K562 (cell line): ENCODE data around the gene GGT5. TPM values are rescaled to one million over a fixed set of nuclear protein-coding genes. Genes with fewer than 3 reads are reported as not detected.
A peak's percentile ranks its signal among the peaks of the same experiment; 100 is the strongest.

Source experiments
- AFF4 ChIP-seq: sonication (generic); formaldehyde crosslinking; IDR thresholded peaks from 2 replicates; pipeline ENCODE4 v1.8.0; 2023; ENCODE audit warnings: mild to moderate bottlenecking, missing genetic modification reagents
- CCNT2 ChIP-seq: IDR thresholded peaks from 2 replicates; pipeline ENCODE4 v1.6.1; 2011; ENCODE audit warnings: borderline replicate concordance, low read depth, mild to moderate bottlenecking, moderate library complexity, mixed read lengths, low read length; ENCODE audit not compliant: insufficient read length; ENCODE audit errors: extremely low read depth
- CREB3L1 ChIP-seq: fragments of 450-650 bp; IDR thresholded peaks from 2 replicates; pipeline ENCODE4 v1.6.1; 2014; ENCODE audit warnings: low read depth, mild to moderate bottlenecking, moderate library complexity, borderline replicate concordance
- CTBP1 ChIP-seq: fragments of 450-650 bp; IDR thresholded peaks from 2 replicates; pipeline ENCODE4 v1.6.1; 2016; ENCODE audit warnings: borderline replicate concordance
- CXXC5 ChIP-seq: fragments of 250-450 bp; sonication (Bioruptor Pico); IDR thresholded peaks from 2 replicates; pipeline ENCODE4 v1.8.0; 2022; ENCODE audit warnings: inconsistent platforms, mild to moderate bottlenecking, moderate library complexity
- ETV5 ChIP-seq: sonication (generic); formaldehyde crosslinking; IDR thresholded peaks from 2 replicates; pipeline ENCODE4 v1.4.0; 2020; ENCODE audit warnings: low read depth, mild to moderate bottlenecking, missing genetic modification reagents
- ID3 ChIP-seq, 2 experiments: fragments of 250-450 bp in 1 of 2; fragments of 450-650 bp in 1 of 2; sonication (Bioruptor Pico) in 1 of 2; IDR thresholded peaks; 2 replicates each; pipeline versions ENCODE4 v1.6.1 to v1.8.0; 2016 to 2021; ENCODE audit warnings: mild to moderate bottlenecking in 2 of 2, moderate library complexity in 2 of 2, missing compliant biosample characterization in 1 of 2, missing genetic modification characterization in 1 of 2
- NFXL1 ChIP-seq: fragments of 450-650 bp; formaldehyde crosslinking; IDR thresholded peaks from 2 replicates; pipeline ENCODE4 v1.4.0; 2021; ENCODE audit warnings: mild to moderate bottlenecking
- NR2C2 ChIP-seq, 2 experiments: fragments of 200-800 bp in 1 of 2; sonication (Bioruptor generic) in 1 of 2; sonication (generic) in 1 of 2; formaldehyde crosslinking in 1 of 2; IDR thresholded peaks; 2 replicates each; pipeline versions ENCODE4 v1.6.1 to v1.8.0; 2016 to 2022; ENCODE audit warnings: mild to moderate bottlenecking in 1 of 2, missing compliant biosample characterization in 1 of 2, missing genetic modification characterization in 1 of 2, missing genetic modification reagents in 1 of 2
- TAF9B ChIP-seq: fragments of 450-650 bp; IDR thresholded peaks from 2 replicates; pipeline ENCODE4 v1.6.1; 2018; ENCODE audit warnings: mild to moderate bottlenecking; ENCODE audit not compliant: partially characterized antibody
- UBTF ChIP-seq, 2 experiments: IDR thresholded peaks; 2 replicates each; pipeline ENCODE4 v1.6.1; 2012; ENCODE audit warnings: improper control_type of control experiment in 2 of 2, low read depth in 2 of 2, low read length in 2 of 2, borderline replicate concordance in 1 of 2
- ZBTB1 ChIP-seq: sonication (generic); formaldehyde crosslinking; IDR thresholded peaks from 2 replicates; pipeline ENCODE4 v1.8.1; 2023; ENCODE audit warnings: missing genetic modification reagents, low read depth, mild to moderate bottlenecking, borderline replicate concordance
- ZFX ChIP-seq: sonication (generic); formaldehyde crosslinking; IDR thresholded peaks from 2 replicates; pipeline ENCODE4 v1.8.0; 2022; ENCODE audit warnings: mild to moderate bottlenecking, missing genetic modification reagents, moderate library complexity
- ZNF830 ChIP-seq: fragments of 250-450 bp; sonication (Bioruptor Pico); IDR thresholded peaks from 2 replicates; pipeline ENCODE4 v1.5.0; 2021; ENCODE audit warnings: mild to moderate bottlenecking
- polyA plus RNA-seq, 8 experiments: library from polyadenylated mRNA; depleted of rRNA in 4 of 8; stranded (reverse) in 5 of 8; unstranded in 3 of 8; fragments of >200 nt; fragmentation: Nextera tagmentation in 2 of 8; fragmentation: Illumina TruSeq in 1 of 8; extraction: Ambion mirVana in 2 of 8; extraction: Trizol in 1 of 8; gene quantifications; 2 replicates each; pipeline versions ENCODE4 v1.2.1 to v1.2.3, GENCODE V29; 2011 to 2014; ENCODE audit warnings: inconsistent platforms in 1 of 8, missing spikeins in 1 of 8
- total RNA-seq, 7 experiments: library from RNA; depleted of rRNA in 6 of 7; stranded (reverse); fragments of >200 nt in 6 of 7; fragmentation: Illumina TruSeq in 2 of 7; extraction: Trizol in 2 of 7; gene quantifications; 2 replicates each; pipeline versions ENCODE4 v1.2.1 to v1.2.3, GENCODE V29; 2011 to 2021; ENCODE audit warnings: low replicate concordance in 1 of 7

The GGT5 gene
- total and polyA plus RNA-seq, 9 of the 15 experiments (the other 6 are each of a cell fraction or from before 2014, with no cell fraction given) = 0.07 to 0.69 (median 0.18) TPM; not detected in 4

GRCh38 chr22:24270556-24271385, 25.9 kb upstream of the GGT5 start, which contains the start of gene SPECC1L (continued):
- no peak for TF ChIP-seq ID3 (CRISPR knock-in tag; IDR thresholded peaks at IDR 0.05)
- TF ChIP-seq ID3 (tag; IDR thresholded peaks at IDR 0.05) = 0 out of 2 replicates have a peak, but pooled peaks have one; percentile 27
- TF ChIP-seq CCNT2 = peak; percentile 83
- peak; percentile 95 for TF ChIP-seq ZFX (CRISPR knock-in tag)
- TF ChIP-seq CREB3L1 = peak; percentile 19; the same call in 1 of the 2 replicates
- TF ChIP-seq CTBP1 = peak; percentile 59
- no peak for TF ChIP-seq TAF9B
- peak; percentile 82; the same call in 1 of the 2 replicates for TF ChIP-seq ZBTB1 (CRISPR knock-in tag)
- TF ChIP-seq NFXL1 = no peak
- no peak for TF ChIP-seq ETV5 (CRISPR knock-in tag)
- TF ChIP-seq CXXC5 = peak; percentile 80
- peak; percentile 12; the same call in 1 of the 2 replicates for TF ChIP-seq ZNF830 (CRISPR knock-in tag)
- TF ChIP-seq NR2C2 (CRISPR knock-in tag; IDR thresholded peaks at IDR 0.05) = no peak
- TF ChIP-seq NR2C2 (tag; IDR thresholded peaks at IDR 0.05) = peak; percentile 9; the same call in 1 of the 2 replicates
- TF ChIP-seq UBTF (IDR thresholded peaks at IDR 0.05; ENCODE audit: borderline replicate concordance in 1 of 2, low read depth in 2 of 2, low read length in 2 of 2) = peak; percentile 35 to 46; a peak in 2 of 4 replicates
- peak; percentile 53; the same call in 1 of the 2 replicates for TF ChIP-seq AFF4 (CRISPR knock-in tag)
